Mesothelial cell of epicardium (in vitro differentiated cells): ENCODE results near the gene ADPRM. TPM values are rescaled to one million over a fixed set of nuclear protein-coding genes. Genes with fewer than 3 reads are reported as not detected.

Source experiments
- DNase-seq, 2 experiments: peaks; one replicate each; pipeline ENCODE4 v3.0.0; 2021; ENCODE audit warnings: low spot score in 2 of 2; ENCODE audit not compliant: unreplicated experiment in 2 of 2
- H3K27ac Mint-ChIP-seq: 2 replicates; pipeline ENCODE4 v1.8.0; 2021; ENCODE audit warnings: mixed read lengths
- H3K27me3 Mint-ChIP-seq: 2 replicates; pipeline ENCODE4 v1.8.0; 2021; ENCODE audit warnings: low read depth, mixed read lengths
- H3K36me3 Mint-ChIP-seq: 2 replicates; pipeline ENCODE4 v1.8.0; 2021; ENCODE audit warnings: mixed read lengths
- H3K4me1 Mint-ChIP-seq: 2 replicates; pipeline ENCODE4 v1.8.0; 2021; ENCODE audit warnings: mixed read lengths
- H3K4me3 Mint-ChIP-seq: 2 replicates; pipeline ENCODE4 v1.8.0; 2021; ENCODE audit warnings: mild to moderate bottlenecking, moderate library complexity, mixed read lengths
- H3K9me3 Mint-ChIP-seq: 2 replicates; pipeline ENCODE4 v1.8.0; 2021; ENCODE audit warnings: mixed read lengths
- CTCF ChIP-seq: fragments of 200-600 bp; sonication (generic); IDR thresholded peaks from one replicate; pipeline ENCODE4 v1.5.0; 2021; ENCODE audit warnings: antibody characterized with exemption; ENCODE audit not compliant: unreplicated experiment
- total RNA-seq: library from RNA; stranded (reverse); gene quantifications from 3 replicates; pipeline ENCODE4 v1.2.1, GENCODE V29; 2021

Gene ADPRM
- total RNA-seq, 1 donor from 2014 or later: 9.1 TPM

GRCh38 chr17:10741416-10742135 lies 44.2 kb downstream of the ADPRM start:
- H3K4me3 Mint-ChIP-seq: no peak overlapping the region
- TF ChIP-seq CTCF: no peak
- H3K27ac Mint-ChIP-seq: no peak overlapping the region
- H3K4me1 Mint-ChIP-seq: peaks cover 6% of the 10 kb centered on the region
- no peaks in the 10 kb centered on the region for H3K36me3 Mint-ChIP-seq
- H3K9me3 Mint-ChIP-seq: no peaks in the 10 kb centered on the region
- peaks cover 59% of the 10 kb centered on the region for H3K27me3 Mint-ChIP-seq
- DNase-seq: no peak

GRCh38 chr17:10742431-10742830 lies 45.0 kb downstream of the ADPRM start:
- Mint-ChIP-seq H3K27me3 (peaks cover 63% of the 10 kb centered on the region), H3K9me3 (no peaks in the 10 kb centered on the region), H3K4me1 (peaks cover 5% of the 10 kb centered on the region), H3K27ac (no peak overlapping the region), H3K36me3 (no peaks in the 10 kb centered on the region), H3K4me3 (no peak overlapping the region)
- no peak for DNase-seq
- TF ChIP-seq CTCF: no peak

- H3K4me1 Mint-ChIP-seq: peaks cover 5% of the 10 kb centered on the region
- H3K9me3 Mint-ChIP-seq: no peaks in the 10 kb centered on the region
- H3K36me3 Mint-ChIP-seq: no peaks in the 10 kb centered on the region
- no peak overlapping the region for H3K4me3 Mint-ChIP-seq
- no peak for TF ChIP-seq CTCF
- peaks cover 64% of the 10 kb centered on the region for H3K27me3 Mint-ChIP-seq
- no peak for DNase-seq
- no peak overlapping the region for H3K27ac Mint-ChIP-seq
Measured at GRCh38 chr17:10743316-10744009, 46.1 kb downstream of the ADPRM start.

GRCh38 chr17:10744501-10745000 lies 47.2 kb downstream of the ADPRM start:
- H3K36me3 Mint-ChIP-seq: no peaks in the 10 kb centered on the region
- no peak for TF ChIP-seq CTCF
- no peaks in the 10 kb centered on the region for H3K9me3 Mint-ChIP-seq
- H3K4me1 Mint-ChIP-seq: peaks cover 5% of the 10 kb centered on the region
- no peak overlapping the region for H3K27ac Mint-ChIP-seq
- H3K4me3 Mint-ChIP-seq: no peak overlapping the region
- peaks cover 63% of the 10 kb centered on the region for H3K27me3 Mint-ChIP-seq
- DNase-seq: no peak

GRCh38 chr17:10745231-10745630 lies 47.8 kb downstream of the ADPRM start:
- H3K27me3 Mint-ChIP-seq: peaks cover 63% of the 10 kb centered on the region

More at GRCh38 chr17:10745231-10745630, 47.8 kb downstream of the ADPRM start:
- no peak for TF ChIP-seq CTCF
- Mint-ChIP-seq H3K36me3 (no peaks in the 10 kb centered on the region), H3K4me3 (no peak overlapping the region), H3K9me3 (no peaks in the 10 kb centered on the region), H3K27ac (no peak overlapping the region), H3K4me1 (peaks cover 5% of the 10 kb centered on the region)
- DNase-seq: no peak
